Activated CD4-positive, alpha-beta T cell treated with anti-CD3 and anti-CD28 coated beads, Interleukin-2, amount 50 U/mL, for 4 hours (primary cell): Measurements from ENCODE around the gene ANKRD10.
"Not testable (repeated sequence)": the region's sequence is repeated elsewhere in the genome, so short reads cannot be mapped to it uniquely, and the experiment has no call there.

Experiments
- DNase-seq, 2 experiments: peaks; one replicate each; pipeline ENCODE4 v3.0.0-alpha.2; 2020

Gene ANKRD10

DNA sequence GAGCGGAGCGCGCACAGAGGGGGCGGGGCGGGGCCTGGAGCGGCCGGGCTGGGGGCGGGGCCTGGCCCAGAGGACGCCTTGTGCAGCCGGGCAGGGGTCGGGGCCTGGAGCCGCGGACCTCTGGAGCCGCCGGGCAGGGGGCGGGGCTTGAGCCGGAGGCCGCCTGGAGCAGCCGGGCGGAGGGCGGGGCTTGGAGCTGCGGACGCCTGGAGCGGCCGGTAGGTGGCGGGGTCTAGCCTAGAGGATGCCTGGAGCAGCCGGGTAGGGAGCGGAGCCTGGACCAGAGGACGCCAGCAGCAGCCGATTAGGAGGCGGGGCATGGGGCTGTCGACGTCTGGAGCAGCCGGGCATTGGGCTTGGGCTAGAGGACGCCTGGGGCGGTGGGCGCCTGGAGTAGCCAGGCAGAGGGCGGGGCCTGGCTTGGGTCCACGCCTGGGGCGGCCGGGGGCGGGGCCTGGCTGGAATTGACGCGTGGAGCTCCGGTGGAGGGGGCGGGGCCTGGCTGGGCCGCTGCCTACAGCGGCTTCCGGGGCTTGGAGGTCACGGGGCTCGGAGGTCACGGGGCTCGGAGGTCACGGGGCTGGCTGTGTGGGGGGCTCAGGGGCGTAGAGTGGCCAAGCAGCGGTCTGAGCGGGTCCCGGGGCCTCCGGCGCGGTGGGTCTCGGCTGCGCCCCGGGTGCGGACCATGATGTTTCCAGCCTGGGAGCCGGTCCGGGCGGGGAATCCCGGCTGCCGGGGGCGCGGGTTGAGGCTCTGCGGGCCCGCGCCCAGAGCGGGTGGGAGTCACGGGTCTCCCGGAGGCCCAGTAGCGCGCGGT, at the start of gene ANKRD10:
TSS of gene ANKRD10 (minus strand) at position 13 of the 817 bp plus-strand sequence. CDS start 135 bp downstream, outside the sequence.
- DNase-seq: peak; percentile 87 to 88

DNA sequence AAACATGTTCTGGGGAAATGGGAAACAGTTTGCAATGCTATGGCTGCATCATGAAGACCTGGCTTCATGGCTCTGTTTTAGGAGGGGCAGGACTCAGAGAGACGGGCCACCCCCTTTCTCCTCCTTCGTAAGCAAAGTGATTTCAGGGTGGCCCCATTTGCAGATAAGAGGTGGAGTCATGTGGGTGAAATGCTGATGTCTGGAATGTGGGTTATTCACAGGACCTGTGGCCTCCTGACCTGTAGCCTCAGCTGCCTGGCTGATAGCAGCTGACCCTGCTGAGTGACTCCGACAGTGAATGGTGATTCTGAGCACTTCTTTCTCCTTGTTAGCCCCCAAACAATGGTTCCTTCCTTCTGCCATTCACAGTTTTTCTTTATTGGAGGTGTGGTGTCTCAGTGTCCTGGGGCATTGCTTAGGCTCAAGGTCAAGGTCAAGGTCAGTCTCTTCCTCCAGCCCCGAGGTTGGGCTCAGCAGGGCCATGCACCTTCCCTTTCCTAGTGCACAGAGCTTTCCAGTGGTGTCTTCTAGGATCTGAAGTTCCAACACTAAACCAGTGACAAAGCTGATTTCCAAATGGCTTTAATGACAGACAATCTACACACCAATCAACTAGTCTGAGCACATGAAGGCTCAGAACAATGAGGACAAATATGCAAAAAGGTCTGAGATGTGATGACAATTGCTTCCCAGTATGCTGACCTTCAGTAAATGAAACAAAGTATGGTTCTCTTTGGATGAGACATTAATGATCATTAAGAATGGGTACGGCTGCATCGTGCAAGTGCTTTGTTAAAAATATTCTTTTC, 49.6 kb upstream of the ANKRD10 start:
- DNase-seq: no peak

- DNase-seq: no peak
These were observed 48.7 kb upstream of the ANKRD10 start for GRCh38 chr13:110963554-110963970.

- DNase-seq: no peak
These were observed 47.1 kb upstream of the ANKRD10 start for GRCh38 chr13:110961959-110962358.

DNA sequence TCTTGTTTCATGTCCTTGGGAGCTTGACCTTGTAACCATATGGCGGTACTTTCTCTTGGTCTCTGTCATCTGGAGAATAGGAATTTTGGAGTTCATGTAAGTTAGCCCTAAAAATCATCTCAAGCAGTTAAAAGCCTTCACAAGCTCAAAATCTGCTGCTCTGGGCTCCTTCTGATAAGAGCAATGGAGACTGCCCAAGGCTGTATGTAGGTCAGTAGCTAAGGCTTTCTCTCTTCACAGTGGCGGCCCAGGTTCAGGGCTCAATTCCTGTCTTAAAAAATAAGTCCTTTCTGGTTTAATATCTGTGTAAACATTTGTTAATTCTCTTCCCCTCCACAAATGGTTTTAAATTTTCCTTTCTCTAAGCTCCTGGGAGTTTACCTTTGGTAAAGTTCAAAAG, 45.3 kb upstream of the ANKRD10 start:
- no peak for DNase-seq

GRCh38 chr13:110957931-110958330, 43.1 kb upstream of the ANKRD10 start:
- DNase-seq: no peak

DNA sequence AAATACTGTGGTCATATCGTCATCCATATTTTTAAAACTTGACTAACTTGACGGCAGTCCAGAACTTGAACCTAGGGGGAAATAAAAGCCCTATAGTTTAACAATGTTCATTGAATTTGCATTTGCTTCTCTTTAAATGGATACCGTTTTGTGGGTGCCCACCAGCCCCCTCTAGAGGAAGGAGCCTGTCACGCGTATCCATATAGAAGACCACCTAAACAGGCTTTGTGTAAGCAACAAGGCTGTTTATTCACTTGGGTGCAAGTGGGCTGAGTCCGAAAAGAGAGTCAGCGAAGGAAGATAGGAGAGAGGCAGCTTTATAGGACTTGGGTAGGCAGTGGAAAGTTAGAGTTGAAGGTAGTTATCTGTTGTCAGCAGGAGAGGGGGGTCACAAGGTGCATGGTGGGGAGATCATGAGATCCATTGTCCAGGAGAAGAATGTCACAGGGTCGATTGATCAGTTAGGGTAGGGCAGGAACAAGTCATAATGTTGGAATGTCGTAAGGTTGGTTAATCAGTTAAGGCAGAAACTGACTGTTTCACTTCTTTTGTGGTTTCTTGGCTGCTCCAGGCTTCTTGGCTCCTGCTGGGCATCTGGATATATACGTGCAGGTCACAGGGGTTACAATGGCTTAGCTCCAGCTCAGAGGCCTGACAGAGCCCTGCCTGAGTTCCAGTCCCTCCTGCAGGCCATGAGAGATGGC, 42.5 kb upstream of the ANKRD10 start:
- DNase-seq: no peak

- not testable (repeated sequence) for DNase-seq
These were observed 41.3 kb upstream of the ANKRD10 start for GRCh38 chr13:110956216-110956615.

GRCh38 chr13:110955608-110956007, 40.7 kb upstream of the ANKRD10 start:
- not testable (repeated sequence) for DNase-seq

- DNase-seq: not testable (repeated sequence)
These were observed 40.2 kb upstream of the ANKRD10 start for GRCh38 chr13:110955072-110955503.

DNA sequence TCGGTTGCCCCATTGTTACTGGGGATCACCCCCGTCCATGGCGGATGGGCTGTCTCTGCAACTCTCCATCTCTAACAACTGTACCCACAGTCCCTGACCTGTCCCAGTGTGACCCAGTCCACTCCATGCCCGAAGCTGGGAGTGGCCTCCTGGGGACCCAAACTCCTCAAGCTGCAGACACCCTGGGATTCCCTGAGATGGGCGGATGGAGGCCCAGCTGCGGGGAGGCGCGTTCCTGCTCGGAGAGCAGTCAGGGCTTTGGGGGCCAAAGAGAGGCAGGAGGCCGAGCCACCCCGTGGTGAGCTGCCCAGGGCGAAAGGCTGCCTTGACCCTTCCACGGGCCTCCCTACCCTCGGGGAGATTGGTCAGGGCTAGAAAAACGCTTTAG, 39.7 kb upstream of the ANKRD10 start:
- not testable (repeated sequence) for DNase-seq

- DNase-seq: no peak
These were observed 39.1 kb upstream of the ANKRD10 start for GRCh38 chr13:110953833-110954532.

DNA sequence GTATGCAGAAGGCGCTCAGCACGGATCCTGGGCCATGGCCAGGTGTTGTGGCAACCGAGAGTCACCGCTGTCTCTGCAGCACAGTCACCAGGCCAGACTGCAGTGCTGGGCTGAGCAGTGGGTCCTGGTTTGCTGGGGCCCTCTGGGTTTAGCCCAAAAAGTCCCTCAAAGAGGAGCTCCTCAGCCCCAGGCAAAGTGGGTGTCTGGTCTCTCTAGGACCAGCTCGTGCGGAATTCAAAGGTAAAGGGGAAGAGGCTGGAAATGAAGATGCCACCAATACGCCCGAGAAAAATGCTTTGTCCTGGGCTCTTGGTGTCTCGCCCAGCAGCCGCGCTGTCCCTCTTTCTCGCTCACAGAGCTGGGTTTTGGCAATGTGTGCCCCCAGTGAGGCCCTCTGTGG, 38.5 kb upstream of the ANKRD10 start:
- no peak for DNase-seq

DNA sequence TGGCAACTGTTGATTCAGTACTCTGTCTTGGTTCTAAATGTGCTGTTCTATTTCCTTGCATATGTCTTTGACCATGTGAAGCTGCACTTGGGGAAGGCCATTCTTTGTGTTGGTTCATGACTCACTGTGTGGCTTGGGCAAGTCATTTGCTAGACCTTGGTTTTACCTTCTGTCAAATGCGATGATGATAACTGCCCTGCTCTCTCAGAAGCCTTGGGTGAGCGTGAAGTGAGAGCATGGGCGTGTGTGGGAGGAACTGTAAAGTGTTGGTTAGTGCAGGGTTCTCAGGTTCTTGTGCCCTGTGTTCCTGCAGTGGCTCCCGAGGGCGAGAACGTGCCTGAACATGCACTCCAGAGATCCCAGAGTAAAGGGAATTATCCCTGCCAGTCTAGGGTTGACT, 37.3 kb upstream of the ANKRD10 start:
- not testable (repeated sequence) for DNase-seq

- no peak for DNase-seq
These were observed 36.1 kb upstream of the ANKRD10 start for GRCh38 chr13:110950819-110951570.

GRCh38 chr13:110950356-110950755, 35.5 kb upstream of the ANKRD10 start:
- no peak for DNase-seq

DNA sequence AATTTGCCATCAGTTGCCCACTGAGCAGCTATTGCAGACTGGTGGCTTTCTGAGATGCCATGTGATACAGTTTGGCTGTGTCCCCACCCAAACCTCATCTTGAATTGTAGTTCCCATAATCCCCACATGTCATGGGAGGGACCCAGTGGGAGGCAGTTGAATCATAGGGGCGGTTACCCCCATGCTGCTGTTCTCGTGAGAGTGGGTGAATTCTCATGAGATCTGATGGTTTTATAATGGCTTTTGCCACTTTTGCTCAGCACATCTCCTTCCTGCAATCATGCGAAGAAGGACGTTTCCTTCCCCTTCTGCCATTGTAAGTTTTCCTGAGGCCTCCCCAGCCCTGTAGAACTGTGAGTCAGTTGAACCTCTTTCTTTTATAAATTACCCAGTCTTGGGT, 34.8 kb upstream of the ANKRD10 start:
- DNase-seq: no peak

- DNase-seq: no peak
These were observed 34.2 kb upstream of the ANKRD10 start for GRCh38 chr13:110949116-110949515.

DNA sequence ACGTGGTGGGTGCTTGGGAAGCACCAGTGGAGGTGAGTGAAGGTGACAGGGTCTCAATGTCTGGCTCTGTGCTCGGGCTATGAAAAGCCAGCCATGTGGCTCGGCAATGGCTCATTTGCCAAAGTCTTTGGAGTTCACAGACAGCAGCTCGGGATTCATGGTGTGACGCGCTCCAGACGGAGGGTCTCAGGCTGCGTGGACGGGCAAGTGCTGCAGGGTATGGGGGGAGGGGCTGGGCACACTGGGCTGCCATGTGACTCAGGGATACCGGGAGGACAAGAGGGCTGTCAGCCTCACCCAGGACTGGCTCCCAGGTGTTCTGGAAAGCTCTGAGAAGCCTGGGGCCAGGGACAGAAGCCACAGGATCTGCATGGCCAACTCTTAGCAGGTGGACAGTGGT, 32.5 kb upstream of the ANKRD10 start:
- not testable (repeated sequence) for DNase-seq

- DNase-seq: no peak
These were observed 31.2 kb upstream of the ANKRD10 start for GRCh38 chr13:110945928-110946570.
